Right lobe of liver (tissue), 6 donors: Measurements from ENCODE around the gene ARCN1. TPM values are rescaled to one million over a fixed set of nuclear protein-coding genes. Genes with fewer than 3 reads are reported as not detected.

Source experiments
- ATAC-seq, 4 donors: fragments of 200-7000 bp; cut with Tn5 transposase; one replicate each; pipeline ENCODE4 v1.9.1; 2020; ENCODE audit warnings: mild to moderate bottlenecking in 4 of 4, moderate library complexity in 4 of 4
- DNase-seq, 3 donors: peaks; one replicate each; pipeline ENCODE4 v3.0.0-alpha.2; 2020
- H3K27ac ChIP-seq, 3 donors: fragments of 200-600 bp; one replicate each; pipeline ENCODE4 v1.8.0; 2022
- H3K27me3 ChIP-seq, 2 donors: fragments of 200-600 bp; one replicate each; pipeline ENCODE4 v1.8.0; 2022
- H3K36me3 ChIP-seq, 4 donors: fragments of 200-600 bp; sonication (generic) in 1 of 4; one replicate each; pipeline versions ENCODE4 v1.5.1 to v1.8.0; 2017 to 2022; ENCODE audit warnings: control low read depth in 1 of 4
- H3K4me1 ChIP-seq, 4 donors: fragments of 200-600 bp; sonication (generic) in 1 of 4; one replicate each; pipeline versions ENCODE4 v1.5.1 to v1.8.0; 2017 to 2022; ENCODE audit warnings: control low read depth in 1 of 4
- H3K4me3 ChIP-seq, 3 donors: fragments of 200-600 bp; one replicate each; pipeline ENCODE4 v1.8.0; 2022
- H3K9me3 ChIP-seq, 4 donors: fragments of 200-600 bp; sonication (generic) in 1 of 4; one replicate each; pipeline versions ENCODE4 v1.5.1 to v1.8.0; 2017 to 2022; ENCODE audit warnings: control low read depth in 1 of 4
- CTCF ChIP-seq, 4 donors: fragments of 200-600 bp in 3 of 4; fragments of 450-650 bp in 1 of 4; IDR thresholded peaks; one replicate each; pipeline versions ENCODE4 v1.5.1 to v1.8.0; 2016 to 2022; ENCODE audit warnings: antibody characterized with exemption in 4 of 4, mild to moderate bottlenecking in 2 of 4
- POLR2A ChIP-seq: fragments of 450-650 bp; IDR thresholded peaks from one replicate; pipeline ENCODE4 v1.6.1; 2017; ENCODE audit warnings: antibody characterized with exemption, mild to moderate bottlenecking
- WGBS: methylation state at CpG from one replicate; pipeline ENCODE4 v1.1.6; 2018; ENCODE audit warnings: low coverage, low lambda C conversion rate; ENCODE audit not compliant: insufficient coverage; ENCODE audit errors: missing lambda C conversion rate; 5-methylcytosine and 5-hydroxymethylcytosine counted together
- intact Hi-C, 2 donors: fragments of 100-400 bp; cut with DNase I; formaldehyde crosslinking; loops; one replicate each; pipeline versions ENCODE4 v1.11.2 to v1.14.1; 2022
- total RNA-seq, 6 experiments: library from RNA; depleted of rRNA in 2 of 6; stranded (reverse); fragments of >200 nt in 2 of 6; fragmentation: NEBNext Ultra II Directional in 3 of 6; extraction: Animal tissue kit (Norgen Biotek cat#: 25700) in 3 of 6; gene quantifications; one replicate each; pipeline versions ENCODE4 v1.1.0 to v1.2.4, GENCODE V29; 2016 to 2023
- donor health status: DM: no; HTN: yes; CAD: no.
- donor health status: DM: no; HTN: no; CAD: no.
- donor health status: DM: no; HTN: no; CAD: no.
- donor health status: DM: no; HTN: yes; CAD: no.
- donor health status: DM: no; HTN: yes; CAD: no.

The ARCN1 gene
- total RNA-seq, 6 experiments from 2014 or later = 58.3 to 91.7 (median 75.8) TPM

- H3K4me3 ChIP-seq = no peak overlapping the region
- intact Hi-C loops = no loop called here
- WGBS = 96% methylated on average over 7 of the region's 24 CpGs
These were observed 73.0 kb downstream of the ARCN1 start for GRCh38 chr11:118645066-118645715.

GRCh38 chr11:118646393-118646792, 74.2 kb downstream of the ARCN1 start:
- intact Hi-C loops = no loop called here
- no peak for ATAC-seq

More at GRCh38 chr11:118645066-118645715, 73.0 kb downstream of the ARCN1 start:
- H3K9me3 ChIP-seq = no peaks in the 10 kb centered on the region
- H3K27ac ChIP-seq = no peak overlapping the region
- TF ChIP-seq POLR2A (no peak), CTCF (IDR thresholded peaks at IDR 0.05) (no peak)
- no peaks in the 10 kb centered on the region for H3K36me3 ChIP-seq
- DNase-seq (no peak), ATAC-seq (no peak)
- no peaks in the 10 kb centered on the region for H3K4me1 ChIP-seq
- no peaks in the 10 kb centered on the region for H3K27me3 ChIP-seq

GRCh38 chr11:118648291-118648690, 76.1 kb downstream of the ARCN1 start:
- no peak for DNase-seq
- WGBS = 71% methylated on average over 1 of the region's 5 CpGs
- H3K36me3 ChIP-seq = no peaks in the 10 kb centered on the region

More at GRCh38 chr11:118646393-118646792, 74.2 kb downstream of the ARCN1 start:
- no peaks in the 10 kb centered on the region for H3K4me1 ChIP-seq
- TF ChIP-seq POLR2A (no peak), CTCF (IDR thresholded peaks at IDR 0.05) (no peak)
- no peak for DNase-seq
- WGBS = 66% methylated on average over 3 of the region's 3 CpGs
- H3K4me3 ChIP-seq = no peak overlapping the region
- H3K27ac ChIP-seq = no peak overlapping the region
- H3K9me3 ChIP-seq = no peaks in the 10 kb centered on the region
- no peaks in the 10 kb centered on the region for H3K36me3 ChIP-seq
- no peaks in the 10 kb centered on the region for H3K27me3 ChIP-seq

GRCh38 chr11:118649941-118650340, 77.7 kb downstream of the ARCN1 start:
- TF ChIP-seq CTCF (IDR thresholded peaks at IDR 0.05) (no peak), POLR2A (no peak)
- H3K27me3 ChIP-seq = no peaks in the 10 kb centered on the region
- no peak overlapping the region for H3K27ac ChIP-seq
- no peak overlapping the region for H3K4me3 ChIP-seq
- no peaks in the 10 kb centered on the region for H3K9me3 ChIP-seq
- H3K4me1 ChIP-seq = no peaks in the 10 kb centered on the region
- ATAC-seq (peak; percentile 33 to 75 (median 38)), DNase-seq (no peak)
- intact Hi-C loops = no loop called here
- H3K36me3 ChIP-seq = no peaks in the 10 kb centered on the region
- 62% methylated on average over 4 of the region's 10 CpGs for WGBS

More at GRCh38 chr11:118648291-118648690, 76.1 kb downstream of the ARCN1 start:
- H3K4me1 ChIP-seq = no peaks in the 10 kb centered on the region
- ATAC-seq = no peak
- TF ChIP-seq POLR2A = no peak
- TF ChIP-seq CTCF (IDR thresholded peaks at IDR 0.05) = no peak
- no peak overlapping the region for H3K27ac ChIP-seq
- no peaks in the 10 kb centered on the region for H3K27me3 ChIP-seq
- no peaks in the 10 kb centered on the region for H3K9me3 ChIP-seq
- intact Hi-C loops = no loop called here
- H3K4me3 ChIP-seq = no peak overlapping the region
